GM10266 (cell line): ENCODE data around the gene TDO2.

Source experiments
- DNase-seq: peaks from one replicate; pipeline ENCODE4 v3.0.0; 2012; ENCODE audit errors: extremely low spot score
- CTCF ChIP-seq: IDR thresholded peaks from 2 replicates; pipeline ENCODE4 v1.5.1; 2012; ENCODE audit warnings: mild to moderate bottlenecking, low read depth; ENCODE audit not compliant: control insufficient read depth, insufficient read depth; ENCODE audit errors: missing control alignments

Gene TDO2

GRCh38 chr4:155903453-155903852 is at the start of gene TDO2:
TDO2 (plus strand) TSS chr4:155903696; CDS start chr4:155903759, 63 bp downstream.
- no peak for TF ChIP-seq CTCF
- DNase-seq, result no peak

- TF ChIP-seq CTCF, result no peak
- DNase-seq, result no peak
Observed at GRCh38 chr4:155854582-155855226, 48.8 kb upstream of the TDO2 start.

GRCh38 chr4:155855897-155856296 is 47.6 kb upstream of the TDO2 start:
- no peak for TF ChIP-seq CTCF

GRCh38 chr4:155866177-155866576 is 37.3 kb upstream of the TDO2 start, which contains the start of gene ASIC5:
ASIC5 (minus strand) TSS chr4:155866277; CDS start chr4:155866226, 51 bp downstream.
- DNase-seq, result no peak
- no peak for TF ChIP-seq CTCF

More at GRCh38 chr4:155855897-155856296, 47.6 kb upstream of the TDO2 start:
- DNase-seq, result no peak

- no peak for DNase-seq
- no peak for TF ChIP-seq CTCF
Observed at GRCh38 chr4:155875878-155876277, 27.6 kb upstream of the TDO2 start.

- TF ChIP-seq CTCF, result no peak
- DNase-seq, result no peak
Observed at GRCh38 chr4:155877971-155878370, 25.5 kb upstream of the TDO2 start.

GRCh38 chr4:155878611-155879010 is 24.9 kb upstream of the TDO2 start:
- no peak for DNase-seq
- TF ChIP-seq CTCF, result no peak
